ENCODE measurements around the gene ST8SIA1. TPM values are rescaled to one million over a fixed set of nuclear protein-coding genes. Genes with fewer than 3 reads are reported as not detected.

ST8SIA1 gene
- total RNA-seq, 3 donors from 2014 or later, result 3.2 to 23.8 (median 3.2) TPM

DNA sequence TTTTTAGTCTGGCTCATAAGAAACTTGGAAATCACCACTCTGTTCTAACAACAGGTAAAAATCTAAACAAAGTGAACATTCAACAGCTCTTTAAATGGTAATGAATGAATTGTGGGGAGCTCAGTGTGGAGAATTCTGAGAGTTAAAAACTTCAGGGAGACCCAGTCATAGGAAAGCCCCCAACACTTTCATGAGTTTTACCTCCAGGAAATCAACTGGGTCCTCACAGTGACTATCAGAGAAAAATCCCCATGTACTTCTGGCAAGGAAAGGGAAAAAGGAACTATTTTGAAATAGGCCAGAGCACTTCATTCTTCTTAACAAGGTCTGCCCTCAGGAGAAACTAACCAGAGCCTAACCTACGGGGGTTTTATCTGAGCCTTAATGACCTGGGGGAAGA, 153.8 kb downstream of the ST8SIA1 start:
- DNase-seq (no peak), ATAC-seq (no peak)
- Histone ChIP-seq H3K4me1 (ENCODE audit: low read depth) (no peaks in the 10 kb centered on the region), H3K4me3 (no peak overlapping the region), H3K9me3 (no peaks in the 10 kb centered on the region), H3K36me3 (ENCODE audit: low read depth) (no peaks in the 10 kb centered on the region)
- intact Hi-C loops (cut with DNase I, micrococcal nuclease), result no loop called here
- TF ChIP-seq, protein P1, sequence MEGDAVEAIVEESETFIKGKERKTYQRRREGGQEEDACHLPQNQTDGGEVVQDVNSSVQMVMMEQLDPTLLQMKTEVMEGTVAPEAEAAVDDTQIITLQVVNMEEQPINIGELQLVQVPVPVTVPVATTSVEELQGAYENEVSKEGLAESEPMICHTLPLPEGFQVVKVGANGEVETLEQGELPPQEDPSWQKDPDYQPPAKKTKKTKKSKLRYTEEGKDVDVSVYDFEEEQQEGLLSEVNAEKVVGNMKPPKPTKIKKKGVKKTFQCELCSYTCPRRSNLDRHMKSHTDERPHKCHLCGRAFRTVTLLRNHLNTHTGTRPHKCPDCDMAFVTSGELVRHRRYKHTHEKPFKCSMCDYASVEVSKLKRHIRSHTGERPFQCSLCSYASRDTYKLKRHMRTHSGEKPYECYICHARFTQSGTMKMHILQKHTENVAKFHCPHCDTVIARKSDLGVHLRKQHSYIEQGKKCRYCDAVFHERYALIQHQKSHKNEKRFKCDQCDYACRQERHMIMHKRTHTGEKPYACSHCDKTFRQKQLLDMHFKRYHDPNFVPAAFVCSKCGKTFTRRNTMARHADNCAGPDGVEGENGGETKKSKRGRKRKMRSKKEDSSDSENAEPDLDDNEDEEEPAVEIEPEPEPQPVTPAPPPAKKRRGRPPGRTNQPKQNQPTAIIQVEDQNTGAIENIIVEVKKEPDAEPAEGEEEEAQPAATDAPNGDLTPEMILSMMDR (IDR thresholded peaks at IDR 0.05), result no peak

DNA sequence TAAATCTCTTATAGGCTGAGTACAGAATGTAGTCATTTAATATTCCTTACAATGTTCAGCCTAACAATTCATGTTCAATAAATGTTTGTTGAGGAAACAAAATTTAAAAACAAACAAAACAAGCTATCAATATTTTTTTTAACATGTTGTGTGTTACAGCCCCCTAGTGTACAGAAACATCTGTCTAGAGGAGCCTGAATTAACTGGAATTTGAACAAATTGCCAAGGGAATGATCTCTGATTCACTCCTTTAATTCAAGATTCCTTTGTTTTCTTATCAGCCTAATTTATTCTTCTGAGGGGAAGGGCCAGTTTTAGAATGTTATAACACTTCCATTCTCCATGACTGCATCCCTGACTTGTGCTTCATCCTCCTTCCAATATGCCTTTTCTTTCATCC, 161.3 kb downstream of the ST8SIA1 start:
- DNase-seq (no peak), ATAC-seq (no peak)
- no peak overlapping the region for H3K4me3 ChIP-seq
- TF ChIP-seq, protein P1 (IDR thresholded peaks at IDR 0.05), result no peak
- intact Hi-C loops (cut with DNase I, micrococcal nuclease), result no loop called here
- no peaks in the 10 kb centered on the region for H3K9me3 ChIP-seq
- no peaks in the 10 kb centered on the region for H3K36me3 ChIP-seq (ENCODE audit: low read depth)
- no peaks in the 10 kb centered on the region for H3K4me1 ChIP-seq (ENCODE audit: low read depth)

DNA sequence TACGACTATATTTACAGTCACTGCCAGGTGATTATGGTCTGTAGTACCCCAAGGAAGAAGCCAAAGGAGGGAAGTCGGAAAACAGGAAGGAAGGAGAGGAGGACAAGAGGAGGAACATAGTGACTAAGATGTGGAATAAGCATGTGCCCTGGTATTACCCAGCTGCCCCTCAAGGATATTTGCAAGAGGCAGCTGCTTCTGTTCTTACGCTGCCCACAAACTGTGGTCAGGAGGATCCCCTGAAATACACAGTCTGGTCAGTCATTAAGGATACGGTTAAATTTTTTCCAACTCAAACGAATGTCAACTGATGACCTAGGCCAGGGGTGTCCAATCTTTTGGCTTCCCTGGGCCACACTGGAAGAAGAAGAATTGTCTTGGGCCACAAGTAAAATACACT, 162.0 kb downstream of the ST8SIA1 start:
- no peaks in the 10 kb centered on the region for H3K9me3 ChIP-seq
- intact Hi-C loops (cut with DNase I, micrococcal nuclease), result no loop called here
- H3K4me1 ChIP-seq (ENCODE audit: low read depth), result no peaks in the 10 kb centered on the region
- ATAC-seq (no peak), DNase-seq (no peak)
- H3K4me3 ChIP-seq, result no peak overlapping the region
- TF ChIP-seq, protein P1 (IDR thresholded peaks at IDR 0.05), result no peak
- H3K36me3 ChIP-seq (ENCODE audit: low read depth), result no peaks in the 10 kb centered on the region

DNA sequence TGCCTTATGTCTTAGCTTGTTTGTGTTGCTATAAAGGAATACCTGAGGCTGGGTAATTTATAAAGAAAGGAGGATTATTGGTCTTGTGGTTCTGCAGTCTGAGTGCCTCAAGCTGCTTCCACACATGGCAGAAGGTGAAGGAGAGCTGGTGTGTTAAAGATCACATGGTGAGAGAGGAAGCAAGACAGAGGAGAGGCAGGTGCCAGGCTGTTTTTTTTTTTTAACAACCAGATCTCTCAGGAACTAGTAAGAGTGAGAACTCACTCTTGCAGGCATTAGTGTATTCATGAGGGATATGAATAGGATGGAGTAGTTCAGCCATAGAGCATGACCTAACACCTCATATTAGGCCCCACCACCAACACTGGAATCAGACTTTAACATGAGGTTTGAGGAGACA, 165.1 kb downstream of the ST8SIA1 start:
- no peaks in the 10 kb centered on the region for H3K36me3 ChIP-seq (ENCODE audit: low read depth)
- TF ChIP-seq, protein P1 (IDR thresholded peaks at IDR 0.05), result no peak
- no peak for DNase-seq
- intact Hi-C loops (cut with DNase I, micrococcal nuclease), result no loop called here
- no peaks in the 10 kb centered on the region for H3K4me1 ChIP-seq (ENCODE audit: low read depth)
- H3K4me3 ChIP-seq, result no peak overlapping the region
- no peaks in the 10 kb centered on the region for H3K9me3 ChIP-seq
- no peak for ATAC-seq

DNA sequence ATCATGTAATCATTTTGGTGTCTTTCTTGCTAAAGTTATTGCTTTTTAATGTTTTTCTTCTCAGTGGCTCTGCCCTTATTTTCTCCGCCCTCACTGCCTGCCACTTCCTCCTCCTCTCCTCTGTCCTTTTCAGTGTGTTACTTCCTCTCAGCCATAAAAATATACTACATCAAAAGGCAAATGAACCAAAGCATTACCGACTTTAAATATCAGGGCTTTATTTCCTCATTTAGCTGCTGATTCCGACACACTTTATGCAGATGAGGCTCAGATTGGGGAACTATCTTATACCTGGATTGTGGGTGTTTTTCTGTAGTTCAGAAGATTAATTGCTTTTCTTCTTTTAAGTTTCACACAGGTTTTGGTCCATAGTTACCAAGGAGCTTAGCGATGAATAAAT, 170.4 kb downstream of the ST8SIA1 start:
- peak; percentile 82 for ATAC-seq
- Histone ChIP-seq H3K4me1 (ENCODE audit: low read depth) (no peaks in the 10 kb centered on the region), H3K9me3 (no peaks in the 10 kb centered on the region), H3K4me3 (no peak overlapping the region), H3K36me3 (ENCODE audit: low read depth) (no peaks in the 10 kb centered on the region)
- peak in 1 of 3 donors; percentile 14 for DNase-seq
- TF ChIP-seq, protein P1 (IDR thresholded peaks at IDR 0.05), result no peak
- intact Hi-C loops (cut with DNase I, micrococcal nuclease), result no loop called here

DNA sequence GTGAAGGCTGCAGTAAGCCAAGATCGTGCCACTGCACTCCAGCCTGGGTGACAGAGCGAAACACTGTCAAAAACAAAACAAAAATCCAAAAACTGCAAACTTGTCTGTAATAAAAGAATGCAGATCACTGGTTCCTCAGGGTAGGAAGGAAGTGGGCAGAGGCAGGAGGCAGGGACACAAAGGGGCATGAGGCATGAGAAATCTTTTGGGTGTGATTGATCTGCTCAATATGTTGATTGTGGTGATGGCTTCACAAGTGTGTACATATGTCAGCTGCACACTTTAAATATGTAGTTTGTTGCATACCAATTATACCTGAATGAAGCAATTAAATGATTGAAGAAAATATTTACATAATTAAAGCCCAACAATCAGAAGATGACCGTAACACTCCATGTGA, 170.9 kb downstream of the ST8SIA1 start:
- DNase-seq, result no peak
- H3K4me1 ChIP-seq (ENCODE audit: low read depth), result no peaks in the 10 kb centered on the region
- intact Hi-C loops (cut with DNase I, micrococcal nuclease), result no loop called here
- TF ChIP-seq, protein P1 (IDR thresholded peaks at IDR 0.05), result no peak
- no peak for ATAC-seq
- no peaks in the 10 kb centered on the region for H3K36me3 ChIP-seq (ENCODE audit: low read depth)
- H3K9me3 ChIP-seq, result no peaks in the 10 kb centered on the region
- H3K4me3 ChIP-seq, result no peak overlapping the region
